Activated T-cell treated with anti-CD3 and anti-CD28 coated beads, Interleukin-2, amount 50 U/mL, for 72 hours (primary cell): Measurements from ENCODE around the gene WDR55. TPM values are rescaled to one million over a fixed set of nuclear protein-coding genes. Genes with fewer than 3 reads are reported as not detected.
"Not testable (repeated sequence)": the region's sequence is repeated elsewhere in the genome, so short reads cannot be mapped to it uniquely, and the experiment has no call there.

Experiments used
- ATAC-seq, 2 donors: fragments of 150-1000 bp; cut with Tn5 transposase; replicated peaks in 1 of 2; 2 replicates each; pipeline ENCODE4 v1.10.0; 2021; ENCODE audit warnings: moderate library complexity in 2 of 2, mild to moderate bottlenecking in 1 of 2
- DNase-seq, 2 donors: peaks; one replicate each; pipeline ENCODE4 v3.0.0; 2021 to 2022; ENCODE audit warnings: mixed read lengths in 1 of 2
- H3K27ac Mint-ChIP-seq: one replicate; pipeline ENCODE4 v1.8.0; 2022; ENCODE audit warnings: mild to moderate bottlenecking, moderate library complexity, mixed read lengths
- H3K27me3 Mint-ChIP-seq: one replicate; pipeline ENCODE4 v1.8.0; 2022; ENCODE audit warnings: low read depth, mixed read lengths
- H3K36me3 Mint-ChIP-seq, 2 donors: one replicate each; pipeline ENCODE4 v1.8.0; 2022; ENCODE audit warnings: mixed read lengths in 2 of 2, mild to moderate bottlenecking in 1 of 2; ENCODE audit not compliant: insufficient read depth in 2 of 2
- H3K4me1 Mint-ChIP-seq: one replicate; pipeline ENCODE4 v1.8.0; 2022; ENCODE audit warnings: low read depth, mixed read lengths
- H3K4me3 Mint-ChIP-seq, 2 donors: one replicate each; pipeline ENCODE4 v1.8.0; 2022; ENCODE audit warnings: mild to moderate bottlenecking in 2 of 2, mixed read lengths in 2 of 2, moderate library complexity in 2 of 2
- H3K9me3 Mint-ChIP-seq, 2 donors: one replicate each; pipeline ENCODE4 v1.8.0; 2022; ENCODE audit warnings: mixed read lengths in 2 of 2
- total RNA-seq, 2 donors: library from RNA; stranded (reverse); gene quantifications; one replicate each; pipeline ENCODE4 v1.2.3, GENCODE V29; 2022

WDR55 gene
- total RNA-seq, 2 donors from 2014 or later, result 24.3 to 30.2 TPM

- Mint-ChIP-seq H3K36me3 (no peaks in the 10 kb centered on the region), H3K4me3 (peak overlapping the region; percentile 13 to 81), H3K27me3 (peaks cover 32% of the 10 kb centered on the region), H3K4me1 (peaks cover 51% of the 10 kb centered on the region), H3K27ac (no peak overlapping the region), H3K9me3 (no peaks in the 10 kb centered on the region)
- no peak for DNase-seq
- no peak for ATAC-seq
Observed at GRCh38 chr5:140634103-140634502, 30.6 kb upstream of the WDR55 start.

- peak overlapping the region; percentile 77 for H3K27ac Mint-ChIP-seq
- no peaks in the 10 kb centered on the region for H3K9me3 Mint-ChIP-seq
- ATAC-seq (peak; percentile 36 to 50), DNase-seq (peak; percentile 43 to 45)
- H3K4me3 Mint-ChIP-seq, result peak overlapping the region; percentile 11 to 64
- H3K36me3 Mint-ChIP-seq, result peaks cover 0 to 8% of the 10 kb centered on the region in 2 donors
- H3K4me1 Mint-ChIP-seq, result peaks cover 60% of the 10 kb centered on the region
- peaks cover 32% of the 10 kb centered on the region for H3K27me3 Mint-ChIP-seq
Observed at GRCh38 chr5:140635291-140636257, 29.1 kb upstream of the WDR55 start.

GRCh38 chr5:140637371-140638100, 27.2 kb upstream of the WDR55 start:
- Mint-ChIP-seq H3K36me3 (peaks cover 0 to 16% of the 10 kb centered on the region in 2 donors), H3K4me3 (no peak overlapping the region), H3K27me3 (peaks cover 15% of the 10 kb centered on the region), H3K4me1 (peaks cover 67% of the 10 kb centered on the region), H3K27ac (peak overlapping the region; percentile 20), H3K9me3 (no peaks in the 10 kb centered on the region)
- no peak for ATAC-seq
- DNase-seq, result no peak

GRCh38 chr5:140638898-140639147, 25.9 kb upstream of the WDR55 start:
- Mint-ChIP-seq H3K4me3 (peak overlapping the region; percentile 80 to 87), H3K4me1 (peaks cover 65% of the 10 kb centered on the region), H3K27ac (peak overlapping the region; percentile 87), H3K36me3 (peaks cover 0 to 17% of the 10 kb centered on the region in 2 donors)
- H3K27me3 Mint-ChIP-seq, ATAC-seq, H3K9me3 Mint-ChIP-seq, DNase-seq: not testable (repeated sequence)

GRCh38 chr5:140639148-140639981, 25.3 kb upstream of the WDR55 start, which contains the start of gene TMCO6:
Gene TMCO6, plus strand, starts transcription at chr5:140639451. Its CDS starts 77 bp downstream, at chr5:140639528.
- Mint-ChIP-seq H3K4me1 (peaks cover 64% of the 10 kb centered on the region), H3K9me3 (no peaks in the 10 kb centered on the region), H3K4me3 (peak within 1 kb of the TSS; percentile 80 to 87), H3K27me3 (no peaks in the 10 kb centered on the region), H3K27ac (peak within 1 kb of the TSS; percentile 87), H3K36me3 (peaks cover 5 to 17% of the 10 kb centered on the region in 2 donors)
- ATAC-seq, result peak; percentile 84 to 91
- peak; percentile 97 to 99 for DNase-seq

GRCh38 chr5:140641716-140642115, 23.0 kb upstream of the WDR55 start:
- ATAC-seq (no peak), DNase-seq (no peak)
- no peaks in the 10 kb centered on the region for H3K9me3 Mint-ChIP-seq
- peaks cover 70% of the 10 kb centered on the region for H3K4me1 Mint-ChIP-seq
- H3K36me3 Mint-ChIP-seq, result peaks cover 9 to 22% of the 10 kb centered on the region in 2 donors
- H3K27me3 Mint-ChIP-seq, result no peaks in the 10 kb centered on the region
- no peak overlapping the region for H3K4me3 Mint-ChIP-seq
- no peak overlapping the region for H3K27ac Mint-ChIP-seq

GRCh38 chr5:140642718-140643117, 22.0 kb upstream of the WDR55 start:
- no peak for DNase-seq
- Mint-ChIP-seq H3K4me3 (no peak overlapping the region), H3K36me3 (peaks cover 9 to 27% of the 10 kb centered on the region in 2 donors), H3K4me1 (peaks cover 70% of the 10 kb centered on the region), H3K27ac (peak overlapping the region; percentile 67), H3K9me3 (no peaks in the 10 kb centered on the region), H3K27me3 (no peaks in the 10 kb centered on the region)
- no peak for ATAC-seq

DNA sequence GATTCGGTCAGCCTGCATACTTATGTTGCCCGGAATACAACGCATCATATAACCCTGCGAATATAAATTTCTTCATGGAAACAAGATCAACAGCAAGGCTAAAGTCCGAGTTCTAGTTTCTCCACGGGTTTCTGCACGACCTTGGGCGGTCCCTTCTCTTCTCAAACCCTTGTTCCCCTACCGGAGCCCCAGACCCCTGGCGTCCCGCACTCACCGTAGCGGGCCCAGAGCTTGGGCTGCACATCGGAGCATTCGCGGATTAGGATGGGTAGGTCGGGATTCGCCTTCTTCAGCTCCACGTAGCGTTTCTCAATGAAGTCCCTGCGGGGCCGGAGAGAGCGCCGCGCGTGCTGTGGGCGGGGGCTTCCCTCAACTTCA, 17.7 kb upstream of the WDR55 start:
- H3K4me1 Mint-ChIP-seq, result peaks cover 55% of the 10 kb centered on the region
- peak overlapping the region; percentile 99 for H3K27ac Mint-ChIP-seq
- no peak for ATAC-seq
- no peaks in the 10 kb centered on the region for H3K27me3 Mint-ChIP-seq
- H3K36me3 Mint-ChIP-seq, result peaks cover 16 to 32% of the 10 kb centered on the region in 2 donors
- no peak for DNase-seq
- peak overlapping the region; percentile 97 to 98 for H3K4me3 Mint-ChIP-seq
- no peaks in the 10 kb centered on the region for H3K9me3 Mint-ChIP-seq

- H3K4me3 Mint-ChIP-seq, result no peak overlapping the region
- peak overlapping the region; percentile 43 for H3K27ac Mint-ChIP-seq
- peaks cover 12 to 35% of the 10 kb centered on the region in 2 donors for H3K36me3 Mint-ChIP-seq
- ATAC-seq (no peak), DNase-seq (no peak)
- peaks cover 6% of the 10 kb centered on the region for H3K4me1 Mint-ChIP-seq
- no peaks in the 10 kb centered on the region for H3K9me3 Mint-ChIP-seq
- H3K27me3 Mint-ChIP-seq, result no peaks in the 10 kb centered on the region
Observed at GRCh38 chr5:140658870-140659269, 5.8 kb upstream of the WDR55 start.

DNA sequence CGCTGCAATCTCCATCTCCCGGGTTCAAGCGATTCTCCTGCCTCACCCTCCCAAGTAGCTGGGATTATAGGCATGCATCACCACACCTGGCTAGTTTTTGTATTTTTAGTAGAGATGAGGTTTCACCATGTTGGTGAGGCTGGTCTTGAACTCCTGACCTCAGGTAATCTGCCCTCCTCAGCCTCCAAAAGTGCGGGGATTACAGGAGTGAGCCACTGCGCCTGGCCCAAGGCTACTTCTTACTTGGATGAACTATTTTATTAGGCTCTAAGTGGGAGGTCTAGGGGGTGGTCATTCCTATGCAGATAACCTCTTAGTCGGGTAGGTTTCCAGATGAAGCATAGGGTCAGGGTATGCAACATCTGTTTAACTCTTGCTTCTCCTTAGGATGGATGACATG, 4.3 kb upstream of the WDR55 start:
- not testable (repeated sequence) for ATAC-seq, H3K27me3 Mint-ChIP-seq, DNase-seq, H3K9me3 Mint-ChIP-seq, H3K4me3 Mint-ChIP-seq, H3K27ac Mint-ChIP-seq
- Mint-ChIP-seq H3K4me1 (peaks cover 17% of the 10 kb centered on the region), H3K36me3 (peaks cover 17 to 37% of the 10 kb centered on the region in 2 donors)

GRCh38 chr5:140664030-140664358, 710 bp upstream of the WDR55 start:
- Mint-ChIP-seq H3K4me1 (peaks cover 43% of the 10 kb centered on the region), H3K36me3 (peaks cover 19 to 28% of the 10 kb centered on the region in 2 donors), H3K27me3 (no peaks in the 10 kb centered on the region), H3K27ac (peak overlapping the region; percentile 98), H3K9me3 (no peaks in the 10 kb centered on the region), H3K4me3 (peak overlapping the region; percentile 99 to 100)
- DNase-seq (no peak), ATAC-seq (no peak)

- ATAC-seq, H3K9me3 Mint-ChIP-seq, H3K27ac Mint-ChIP-seq: not testable (repeated sequence)
Observed at GRCh38 chr5:140671035-140671434, 6.3 kb downstream of the WDR55 start.

More at GRCh38 chr5:140671035-140671434, 6.3 kb downstream of the WDR55 start:
- H3K4me1 Mint-ChIP-seq, result peaks cover 23% of the 10 kb centered on the region
- H3K36me3 Mint-ChIP-seq, result peaks cover 10 to 14% of the 10 kb centered on the region in 2 donors
- H3K4me3 Mint-ChIP-seq, DNase-seq, H3K27me3 Mint-ChIP-seq: not testable (repeated sequence)
